ENCODE data around the gene CCDC171. TPM values are rescaled to one million over a fixed set of nuclear protein-coding genes. Genes with fewer than 3 reads are reported as not detected.

The CCDC171 gene
- total RNA-seq, 4 donors from 2014 or later: 1.1 to 5.1 (median 3.6) TPM

- Histone ChIP-seq H3K27ac (no peak overlapping the region), H3K36me3 (no peaks in the 10 kb centered on the region)
Observed at GRCh38 chr9:15873573-15874177, 320.8 kb downstream of the CCDC171 start.

GRCh38 chr9:15882328-15882727 is 329.5 kb downstream of the CCDC171 start:
- intact Hi-C loops (cut with DNase I; ENCODE audit: low total_unique reads) (no loop called here), in situ Hi-C loops (cut with MboI; ENCODE audit: low pct_ligation_motif_present in 1 of 4, low pct_unique_long_range_greater_than_20kb in 1 of 4, low sequenced_read_pairs in 3 of 4) (no loop called here)
- WGBS, 2 donors (ENCODE audit: low coverage in 1 of 2): 82% methylated on average over 4 of the region's 4 CpGs
- no peak for DNase-seq
- Histone ChIP-seq H3K4me3 (no peak overlapping the region), H3K9me3 (no peaks in the 10 kb centered on the region), H3K4me1 (no peaks in the 10 kb centered on the region), H3K27me3 (no peaks in the 10 kb centered on the region), H3K27ac (no peak overlapping the region), H3K36me3 (no peaks in the 10 kb centered on the region)
- TF ChIP-seq EP300 (IDR thresholded peaks at IDR 0.05; ENCODE audit: low read depth) (no peak), POLR2AphosphoS5 (IDR thresholded peaks at IDR 0.05) (no peak), CTCF (IDR thresholded peaks at IDR 0.05) (no peak), POLR2A (IDR thresholded peaks at IDR 0.05) (no peak)

More at GRCh38 chr9:15873573-15874177, 320.8 kb downstream of the CCDC171 start:
- Histone ChIP-seq H3K4me3 (no peak overlapping the region), H3K9me3 (no peaks in the 10 kb centered on the region), H3K4me1 (no peaks in the 10 kb centered on the region), H3K27me3 (no peaks in the 10 kb centered on the region)
- intact Hi-C loops (cut with DNase I; ENCODE audit: low total_unique reads): no loop called here
- DNase-seq: no peak
- TF ChIP-seq POLR2A (IDR thresholded peaks at IDR 0.05): no peak
- TF ChIP-seq POLR2AphosphoS5 (IDR thresholded peaks at IDR 0.05): no peak
- peak; percentile 50 to 69 (median 57) for TF ChIP-seq CTCF (IDR thresholded peaks at IDR 0.05)
- no peak for TF ChIP-seq EP300 (IDR thresholded peaks at IDR 0.05; ENCODE audit: low read depth)
- WGBS, 2 donors (ENCODE audit: low coverage in 1 of 2): 5% methylated on average over 2 of the region's 2 CpGs
- in situ Hi-C loops (cut with MboI; ENCODE audit: low pct_ligation_motif_present in 1 of 4, low pct_unique_long_range_greater_than_20kb in 1 of 4, low sequenced_read_pairs in 3 of 4): loop anchor here in 1 of 4 donors (25.0 kb wide), 1 partner anchor 264 kb away; no protein-coding TSS in a partner anchor

GRCh38 chr9:15882883-15883282 is 330.0 kb downstream of the CCDC171 start:
- Histone ChIP-seq H3K9me3 (no peaks in the 10 kb centered on the region), H3K4me3 (no peak overlapping the region), H3K4me1 (no peaks in the 10 kb centered on the region), H3K36me3 (no peaks in the 10 kb centered on the region), H3K27me3 (no peaks in the 10 kb centered on the region), H3K27ac (no peak overlapping the region)
- in situ Hi-C loops (cut with MboI; ENCODE audit: low pct_ligation_motif_present in 1 of 4, low pct_unique_long_range_greater_than_20kb in 1 of 4, low sequenced_read_pairs in 3 of 4): no loop called here
- no peak for DNase-seq
- intact Hi-C loops (cut with DNase I; ENCODE audit: low total_unique reads): no loop called here
- no peak for TF ChIP-seq CTCF (IDR thresholded peaks at IDR 0.05)
- no peak for TF ChIP-seq POLR2A (IDR thresholded peaks at IDR 0.05)
- no peak for TF ChIP-seq POLR2AphosphoS5 (IDR thresholded peaks at IDR 0.05)
- no peak for TF ChIP-seq EP300 (IDR thresholded peaks at IDR 0.05; ENCODE audit: low read depth)
- 83 to 91% methylated on average over 1 to 3 of the region's 3 CpGs for WGBS, 2 donors (ENCODE audit: low coverage in 1 of 2)

- WGBS, 2 donors (ENCODE audit: low coverage in 1 of 2): 81 to 89% methylated on average over 2 of the region's 2 CpGs
- intact Hi-C loops (cut with DNase I; ENCODE audit: low total_unique reads): no loop called here
Observed at GRCh38 chr9:15885464-15885863, 332.6 kb downstream of the CCDC171 start.

More at GRCh38 chr9:15885464-15885863, 332.6 kb downstream of the CCDC171 start:
- Histone ChIP-seq H3K27me3 (no peaks in the 10 kb centered on the region), H3K36me3 (no peaks in the 10 kb centered on the region), H3K4me3 (no peak overlapping the region), H3K4me1 (no peaks in the 10 kb centered on the region), H3K27ac (no peak overlapping the region), H3K9me3 (no peaks in the 10 kb centered on the region)
- TF ChIP-seq POLR2A (IDR thresholded peaks at IDR 0.05) (no peak), EP300 (IDR thresholded peaks at IDR 0.05; ENCODE audit: low read depth) (no peak), POLR2AphosphoS5 (IDR thresholded peaks at IDR 0.05) (no peak), CTCF (IDR thresholded peaks at IDR 0.05) (no peak)
- in situ Hi-C loops (cut with MboI; ENCODE audit: low pct_ligation_motif_present in 1 of 4, low pct_unique_long_range_greater_than_20kb in 1 of 4, low sequenced_read_pairs in 3 of 4): no loop called here
- DNase-seq: no peak
